PFSK-1 (cell line): ENCODE data around the gene ZNRF2.

Experiments used
- FOXP2 ChIP-seq: optimal IDR thresholded peaks from 2 replicates; pipeline ENCODE3; 2011; ENCODE audit warnings: borderline replicate concordance, control low read depth, inconsistent platforms; ENCODE audit not compliant: insufficient read depth; ENCODE audit errors: extremely low read length, extremely low read depth
- POLR2AphosphoS5 ChIP-seq: IDR thresholded peaks from 2 replicates; pipeline ENCODE4 v1.6.1; 2012; ENCODE audit warnings: low read depth, mild to moderate bottlenecking, control low read depth, low read length, moderate library complexity
- REST ChIP-seq, 2 experiments: IDR thresholded peaks; 2 replicates each; pipeline versions ENCODE4 v1.6.1 to v1.8.0; 2011 to 2012; ENCODE audit warnings: low read depth in 2 of 2, low read length in 2 of 2, control low read depth in 1 of 2, inconsistent platforms in 1 of 2, mild to moderate bottlenecking in 1 of 2, moderate library complexity in 1 of 2; ENCODE audit not compliant: insufficient read depth in 1 of 2
- SIN3A ChIP-seq: IDR thresholded peaks from 2 replicates; pipeline ENCODE4 v1.6.1; 2012; ENCODE audit warnings: mild to moderate bottlenecking, low read length, moderate library complexity, borderline replicate concordance; ENCODE audit not compliant: insufficient read depth
- TAF1 ChIP-seq: IDR thresholded peaks from 2 replicates; pipeline ENCODE4 v1.6.1; 2012; ENCODE audit warnings: low read length, control low read depth, borderline replicate concordance; ENCODE audit not compliant: insufficient read depth

- TF ChIP-seq REST (IDR thresholded peaks at IDR 0.05; ENCODE audit: insufficient read depth in 1 of 2, low read depth in 2 of 2, low read length in 2 of 2) (no peak), POLR2AphosphoS5 (no peak), TAF1 (no peak), SIN3A (no peak), FOXP2 (no peak)
Observed at GRCh38 chr7:30378275-30378674, 93.9 kb downstream of the ZNRF2 start.
